ENCODE data around the gene NPEPPS.

DNA sequence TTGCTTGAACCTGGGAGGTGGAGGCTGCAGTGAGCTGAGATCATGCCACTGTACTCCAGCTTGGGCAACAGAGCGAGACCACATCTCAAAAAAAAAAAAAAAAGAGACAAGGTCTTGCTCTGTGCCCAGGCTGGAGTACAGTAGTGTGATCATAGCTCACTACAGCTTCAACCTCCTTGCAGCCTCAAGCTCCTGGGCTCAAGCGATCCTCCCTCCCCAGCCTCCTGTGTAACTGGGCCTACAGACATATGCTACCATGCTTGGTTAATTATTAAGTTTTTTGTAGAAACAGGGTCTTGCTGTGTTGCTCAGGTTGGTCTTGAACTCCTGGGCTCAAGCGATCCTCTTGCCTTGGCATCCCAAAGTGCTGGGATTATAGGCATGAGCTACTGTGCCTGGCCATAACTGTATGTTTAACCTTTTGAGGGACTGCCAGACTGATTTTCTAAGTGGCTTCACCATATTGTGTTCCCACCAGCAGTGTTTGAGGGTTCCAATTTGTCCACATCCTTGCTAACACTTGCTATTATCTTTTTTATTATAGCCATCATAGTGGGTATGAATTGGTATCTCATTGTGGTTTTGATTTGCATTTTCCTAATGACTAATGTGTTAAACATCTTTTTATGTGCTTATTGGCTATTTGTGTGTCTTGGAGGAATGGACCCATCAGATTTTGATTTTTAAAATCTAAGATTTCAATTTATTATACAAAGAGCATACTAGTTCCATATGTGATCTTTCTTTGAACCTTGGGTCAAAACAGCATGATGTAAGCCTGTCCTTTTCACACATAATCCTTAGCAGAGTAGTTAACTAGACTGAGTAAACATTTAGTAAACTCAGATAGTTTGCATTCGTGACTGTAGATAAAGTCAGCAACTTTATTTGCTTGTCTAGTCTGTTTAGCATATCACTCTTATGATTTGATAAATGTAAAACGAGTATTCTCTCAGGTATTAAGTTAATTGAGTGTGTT lies 80.8 kb downstream of the NPEPPS start:
- TF ChIP-seq, protein P1, sequence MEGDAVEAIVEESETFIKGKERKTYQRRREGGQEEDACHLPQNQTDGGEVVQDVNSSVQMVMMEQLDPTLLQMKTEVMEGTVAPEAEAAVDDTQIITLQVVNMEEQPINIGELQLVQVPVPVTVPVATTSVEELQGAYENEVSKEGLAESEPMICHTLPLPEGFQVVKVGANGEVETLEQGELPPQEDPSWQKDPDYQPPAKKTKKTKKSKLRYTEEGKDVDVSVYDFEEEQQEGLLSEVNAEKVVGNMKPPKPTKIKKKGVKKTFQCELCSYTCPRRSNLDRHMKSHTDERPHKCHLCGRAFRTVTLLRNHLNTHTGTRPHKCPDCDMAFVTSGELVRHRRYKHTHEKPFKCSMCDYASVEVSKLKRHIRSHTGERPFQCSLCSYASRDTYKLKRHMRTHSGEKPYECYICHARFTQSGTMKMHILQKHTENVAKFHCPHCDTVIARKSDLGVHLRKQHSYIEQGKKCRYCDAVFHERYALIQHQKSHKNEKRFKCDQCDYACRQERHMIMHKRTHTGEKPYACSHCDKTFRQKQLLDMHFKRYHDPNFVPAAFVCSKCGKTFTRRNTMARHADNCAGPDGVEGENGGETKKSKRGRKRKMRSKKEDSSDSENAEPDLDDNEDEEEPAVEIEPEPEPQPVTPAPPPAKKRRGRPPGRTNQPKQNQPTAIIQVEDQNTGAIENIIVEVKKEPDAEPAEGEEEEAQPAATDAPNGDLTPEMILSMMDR (IDR thresholded peaks at IDR 0.05) = no peak
- no peak for TF ChIP-seq POLR2A (IDR thresholded peaks at IDR 0.05)

All from ovary (tissue), 3 donors.